Measurements from ENCODE around the gene CTCFL. TPM values are rescaled to one million over a fixed set of nuclear protein-coding genes. Genes with fewer than 3 reads are reported as not detected.

Gene CTCFL
- total and polyA plus RNA-seq, 2 donors (not counting 1 experiment from before 2014, with no cell fraction given), result not detected

DNA sequence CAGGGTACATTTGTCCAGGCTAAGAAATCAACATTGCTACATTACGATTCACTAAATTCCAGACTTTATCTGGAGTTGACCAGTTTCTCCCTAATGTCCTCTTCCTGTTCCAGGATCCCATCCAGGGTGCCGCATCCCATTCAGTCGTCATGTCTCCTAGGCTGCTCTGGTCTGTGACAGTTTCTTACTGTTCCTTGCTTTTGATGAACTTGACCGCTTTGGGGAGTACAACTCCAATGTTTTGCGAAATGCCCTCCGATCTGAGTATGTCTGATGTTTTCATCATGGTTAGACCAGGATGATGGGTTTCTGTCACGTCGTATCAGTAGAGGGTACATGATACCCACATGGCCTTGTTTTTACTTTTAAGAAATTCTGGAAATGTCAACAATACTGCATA lies 62.2 kb downstream of the CTCFL start:
- no peak for TF ChIP-seq CTCF (conservative IDR thresholded peaks at IDR 0.05 in 1 of 2, IDR thresholded peaks at IDR 0.05 in 1 of 2; ENCODE audit: low read depth in 1 of 2, low read length in 2 of 2)
- no peak for TF ChIP-seq EZH2 (IDR thresholded peaks at IDR 0.05; ENCODE audit: low read length, missing control alignments)
- H3K9me3 ChIP-seq (ENCODE audit: control insufficient read depth, insufficient read depth, low read depth, low read length), result no peaks in the 10 kb centered on the region
- no peak overlapping the region for H3K4me3 ChIP-seq (replicated peaks in 1 of 4; ENCODE audit: control extremely low read depth in 1 of 4, insufficient read depth in 1 of 4, low read depth in 3 of 4, low read length in 4 of 4)
- no peak overlapping the region for H3K9ac ChIP-seq (ENCODE audit: insufficient read depth, low read length)
- no peak overlapping the region for H3K4me2 ChIP-seq (ENCODE audit: extremely low read depth, insufficient read depth, low read length)
- no peaks in the 10 kb centered on the region for H3K4me1 ChIP-seq (ENCODE audit: control insufficient read depth, extremely low read depth, insufficient read depth, low read length)
- H3K27me3 ChIP-seq (ENCODE audit: control insufficient read depth, insufficient read depth, low read length), result peaks cover 7% of the 10 kb centered on the region
- H4K20me1 ChIP-seq (ENCODE audit: control insufficient read depth, extremely low read depth, insufficient read depth, low read length), result no peaks in the 10 kb centered on the region
- no peak overlapping the region for H2AFZ ChIP-seq (ENCODE audit: low read length)
- no peak for DNase-seq (ENCODE audit: low read depth in 2 of 2)
- no peaks in the 10 kb centered on the region for H3K79me2 ChIP-seq (ENCODE audit: control insufficient read depth, insufficient read depth, low read length)
- no peak overlapping the region for H3K27ac ChIP-seq (ENCODE audit: insufficient read depth, low read length)
- no peaks in the 10 kb centered on the region for H3K36me3 ChIP-seq (ENCODE audit: control insufficient read depth, insufficient read depth, low read length)

DNA sequence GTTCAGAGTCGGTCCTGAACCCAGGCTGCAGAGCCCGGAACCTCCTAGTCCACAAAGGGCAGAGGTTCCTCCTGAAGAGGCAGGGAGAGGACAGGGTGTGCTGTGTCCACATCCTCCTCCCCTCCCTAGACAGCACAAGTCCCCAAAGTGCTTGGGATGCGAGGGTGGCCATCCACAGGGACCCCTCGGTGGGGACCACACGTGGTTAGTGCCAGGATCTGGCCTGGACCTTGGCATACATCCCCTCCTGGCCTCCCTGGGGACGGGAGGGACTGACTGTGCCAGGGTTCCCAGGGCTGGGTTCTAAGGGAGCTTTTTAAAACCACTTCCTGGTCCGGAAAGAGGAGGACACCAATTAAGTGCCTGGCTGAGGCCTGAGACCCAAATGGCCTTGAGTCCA lies 63.2 kb downstream of the CTCFL start:
- H2AFZ ChIP-seq (ENCODE audit: low read length), result no peak overlapping the region
- no peak overlapping the region for H3K9ac ChIP-seq (ENCODE audit: insufficient read depth, low read length)
- no peak overlapping the region for H3K27ac ChIP-seq (ENCODE audit: insufficient read depth, low read length)
- H3K36me3 ChIP-seq (ENCODE audit: control insufficient read depth, insufficient read depth, low read length), result no peaks in the 10 kb centered on the region
- no peaks in the 10 kb centered on the region for H3K9me3 ChIP-seq (ENCODE audit: control insufficient read depth, insufficient read depth, low read depth, low read length)
- no peaks in the 10 kb centered on the region for H3K4me1 ChIP-seq (ENCODE audit: control insufficient read depth, extremely low read depth, insufficient read depth, low read length)
- no peaks in the 10 kb centered on the region for H4K20me1 ChIP-seq (ENCODE audit: control insufficient read depth, extremely low read depth, insufficient read depth, low read length)
- no peak for DNase-seq (ENCODE audit: low read depth in 2 of 2)
- H3K4me2 ChIP-seq (ENCODE audit: extremely low read depth, insufficient read depth, low read length), result no peak overlapping the region
- peaks cover 11% of the 10 kb centered on the region for H3K27me3 ChIP-seq (ENCODE audit: control insufficient read depth, insufficient read depth, low read length)
- no peak for TF ChIP-seq CTCF (conservative IDR thresholded peaks at IDR 0.05 in 1 of 2, IDR thresholded peaks at IDR 0.05 in 1 of 2; ENCODE audit: low read depth in 1 of 2, low read length in 2 of 2)
- no peak for TF ChIP-seq EZH2 (IDR thresholded peaks at IDR 0.05; ENCODE audit: low read length, missing control alignments)
- no peak overlapping the region for H3K4me3 ChIP-seq (replicated peaks in 1 of 4; ENCODE audit: control extremely low read depth in 1 of 4, insufficient read depth in 1 of 4, low read depth in 3 of 4, low read length in 4 of 4)
- H3K79me2 ChIP-seq (ENCODE audit: control insufficient read depth, insufficient read depth, low read length), result no peaks in the 10 kb centered on the region

- DNase-seq (ENCODE audit: low read depth in 2 of 2), result no peak
- TF ChIP-seq CTCF (conservative IDR thresholded peaks at IDR 0.05 in 1 of 2, IDR thresholded peaks at IDR 0.05 in 1 of 2; ENCODE audit: low read depth in 1 of 2, low read length in 2 of 2) (no peak), EZH2 (IDR thresholded peaks at IDR 0.05; ENCODE audit: low read length, missing control alignments) (no peak)
Measured at GRCh38 chr20:57460781-57461465, 64.0 kb downstream of the CTCFL start.

More at GRCh38 chr20:57460781-57461465, 64.0 kb downstream of the CTCFL start:
- Histone ChIP-seq H3K79me2 (ENCODE audit: control insufficient read depth, insufficient read depth, low read length) (no peaks in the 10 kb centered on the region), H3K4me2 (ENCODE audit: extremely low read depth, insufficient read depth, low read length) (no peak overlapping the region), H3K36me3 (ENCODE audit: control insufficient read depth, insufficient read depth, low read length) (no peaks in the 10 kb centered on the region), H3K4me1 (ENCODE audit: control insufficient read depth, extremely low read depth, insufficient read depth, low read length) (no peaks in the 10 kb centered on the region), H3K9ac (ENCODE audit: insufficient read depth, low read length) (no peak overlapping the region), H3K4me3 (replicated peaks in 1 of 4; ENCODE audit: control extremely low read depth in 1 of 4, insufficient read depth in 1 of 4, low read depth in 3 of 4, low read length in 4 of 4) (no peak overlapping the region), H3K27me3 (ENCODE audit: control insufficient read depth, insufficient read depth, low read length) (peaks cover 11% of the 10 kb centered on the region), H3K27ac (ENCODE audit: insufficient read depth, low read length) (no peak overlapping the region), H4K20me1 (ENCODE audit: control insufficient read depth, extremely low read depth, insufficient read depth, low read length) (no peaks in the 10 kb centered on the region), H2AFZ (ENCODE audit: low read length) (no peak overlapping the region), H3K9me3 (ENCODE audit: control insufficient read depth, insufficient read depth, low read depth, low read length) (no peaks in the 10 kb centered on the region)

Data from fibroblast of lung (primary cell).